ENCODE measurements around the gene CDH22.

GRCh38 chr20:46286977-46287376 is 21.3 kb downstream of the CDH22 start:
- TF ChIP-seq CTCF (IDR thresholded peaks at IDR 0.05) (no peak), POLR2A (IDR thresholded peaks at IDR 0.05) (no peak)
